ENCODE measurements around the gene TATDN2.

TATDN2 gene

GRCh38 chr3:10248184-10248983 lies at the start of gene TATDN2:
Gene TATDN2 (plus strand): TSS chr3:10248459. CDS start chr3:10249201, 742 bp downstream.
- DNase-seq: peak; percentile 88

GRCh38 chr3:10198761-10199649 lies 49.3 kb upstream of the TATDN2 start:
- DNase-seq: no peak

GRCh38 chr3:10204921-10205320 lies 43.3 kb upstream of the TATDN2 start:
- DNase-seq: no peak

- DNase-seq: no peak
Measured at GRCh38 chr3:10205451-10206165, 42.7 kb upstream of the TATDN2 start.

GRCh38 chr3:10206166-10206511 lies 42.1 kb upstream of the TATDN2 start:
- no peak for DNase-seq

GRCh38 chr3:10213156-10213792 lies 35.0 kb upstream of the TATDN2 start:
- no peak for DNase-seq

GRCh38 chr3:10215578-10216368 lies 32.5 kb upstream of the TATDN2 start:
- DNase-seq: no peak

GRCh38 chr3:10217359-10217758 lies 30.9 kb upstream of the TATDN2 start:
- DNase-seq: no peak

- no peak for DNase-seq
Measured at GRCh38 chr3:10219737-10220136, 28.5 kb upstream of the TATDN2 start.

- no peak for DNase-seq
Measured at GRCh38 chr3:10223676-10224639, 24.3 kb upstream of the TATDN2 start.

GRCh38 chr3:10224794-10225665 lies 23.2 kb upstream of the TATDN2 start:
- no peak for DNase-seq

- no peak for DNase-seq
Measured at GRCh38 chr3:10226293-10226692, 22.0 kb upstream of the TATDN2 start.

GRCh38 chr3:10228248-10228950 lies 19.9 kb upstream of the TATDN2 start:
- DNase-seq: no peak

- no peak for DNase-seq
Measured at GRCh38 chr3:10229576-10229975, 18.7 kb upstream of the TATDN2 start.

- no peak for DNase-seq
Measured at GRCh38 chr3:10232137-10232536, 16.1 kb upstream of the TATDN2 start.

- DNase-seq: no peak
Measured at GRCh38 chr3:10233988-10234387, 14.3 kb upstream of the TATDN2 start.

GRCh38 chr3:10234526-10235230 lies 13.6 kb upstream of the TATDN2 start:
- no peak for DNase-seq

- DNase-seq: no peak
Measured at GRCh38 chr3:10235551-10235950, 12.7 kb upstream of the TATDN2 start.
